ENCODE data around the gene KLF3.
A peak's percentile ranks its signal among the peaks of the same experiment; 100 is the strongest.

KLF3 gene

GRCh38 chr4:38704622-38705154, 40.7 kb downstream of the KLF3 start:
- DNase-seq: no peak

- no peak for DNase-seq
These were observed 42.3 kb downstream of the KLF3 start for GRCh38 chr4:38706301-38706700.

DNA sequence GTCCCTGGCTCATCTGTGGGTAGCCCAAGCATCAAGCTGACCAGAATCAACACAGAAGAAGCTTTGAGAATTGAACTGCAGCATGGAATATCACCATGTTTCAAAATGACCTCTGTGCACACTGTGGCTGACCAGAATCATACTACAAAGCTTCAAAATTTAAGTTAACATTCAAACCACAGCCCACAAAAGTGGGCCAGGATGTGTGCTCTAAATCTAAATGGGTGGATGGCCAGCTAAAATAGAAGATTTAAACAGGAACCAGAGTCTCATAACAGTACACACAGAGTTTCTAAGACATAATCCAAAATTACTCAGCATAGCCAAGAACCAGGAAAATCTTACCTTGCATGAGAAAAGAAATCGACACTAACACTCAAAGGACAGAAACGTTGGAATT, 46.1 kb downstream of the KLF3 start:
- no peak for DNase-seq

DNA sequence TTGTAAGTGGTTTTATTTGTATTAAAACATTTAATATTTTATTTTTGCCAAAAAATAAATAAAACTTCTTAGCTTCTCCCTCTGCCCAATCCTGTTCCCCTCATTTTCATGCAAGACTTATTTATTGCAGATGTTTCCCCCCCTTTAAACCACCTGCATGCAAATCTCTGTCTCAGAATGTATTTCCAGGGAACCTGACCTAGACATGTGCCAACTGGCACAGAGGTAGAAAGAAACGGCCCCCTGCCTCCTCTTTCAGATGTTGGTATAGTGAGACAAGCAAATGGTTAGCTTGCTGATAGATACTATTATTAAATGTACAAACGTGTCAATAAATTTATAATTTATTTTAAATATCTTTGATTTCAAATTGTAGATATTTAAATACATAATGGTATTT, 47.1 kb downstream of the KLF3 start:
- DNase-seq: no peak

GRCh38 chr4:38715050-38715449, 51.1 kb downstream of the KLF3 start:
- no peak for DNase-seq

GRCh38 chr4:38716256-38716655, 52.3 kb downstream of the KLF3 start:
- DNase-seq: no peak

GRCh38 chr4:38717604-38718003, 53.6 kb downstream of the KLF3 start:
- DNase-seq: no peak

DNA sequence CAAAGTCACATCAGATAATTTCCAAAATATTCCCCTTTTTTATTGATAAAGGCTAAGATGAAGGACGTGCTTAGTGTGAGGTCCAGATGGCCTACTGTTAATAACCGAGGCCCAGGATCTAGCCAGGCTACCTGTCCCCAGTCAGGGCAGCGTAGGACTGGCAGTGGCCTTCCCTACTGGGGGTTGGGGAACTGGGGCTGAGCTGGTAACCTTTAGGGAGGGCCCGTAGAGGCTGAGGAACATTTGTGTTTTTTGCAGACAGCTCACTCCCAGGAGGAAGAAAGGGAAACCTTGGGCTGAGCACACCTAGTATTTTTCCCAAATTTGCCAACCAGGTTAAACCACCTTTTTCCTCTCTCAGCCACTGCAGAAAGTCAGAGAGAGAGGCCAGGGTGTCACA, 59.1 kb downstream of the KLF3 start:
- no peak for DNase-seq

GRCh38 chr4:38723726-38724474, 59.9 kb downstream of the KLF3 start:
- DNase-seq: no peak

DNA sequence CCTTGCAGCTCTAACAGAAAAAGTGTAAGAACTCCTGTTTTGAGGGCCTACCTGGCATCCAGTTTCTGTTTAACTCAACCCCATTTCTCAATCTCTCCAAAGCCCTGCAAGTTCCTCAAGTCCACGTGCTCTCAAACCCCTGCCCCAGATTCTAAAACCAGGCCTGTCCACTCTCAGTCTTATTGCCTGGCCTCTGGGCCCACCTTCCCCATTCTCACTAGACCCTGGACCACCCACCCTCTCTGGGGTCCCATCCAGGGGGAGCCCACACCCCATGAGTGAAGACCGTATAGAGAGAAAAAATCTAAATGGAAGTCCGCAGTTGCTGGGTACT, 60.4 kb downstream of the KLF3 start:
- no peak for DNase-seq

- peak; percentile 55 for DNase-seq
These were observed 64.7 kb downstream of the KLF3 start for GRCh38 chr4:38728631-38729141.

DNA sequence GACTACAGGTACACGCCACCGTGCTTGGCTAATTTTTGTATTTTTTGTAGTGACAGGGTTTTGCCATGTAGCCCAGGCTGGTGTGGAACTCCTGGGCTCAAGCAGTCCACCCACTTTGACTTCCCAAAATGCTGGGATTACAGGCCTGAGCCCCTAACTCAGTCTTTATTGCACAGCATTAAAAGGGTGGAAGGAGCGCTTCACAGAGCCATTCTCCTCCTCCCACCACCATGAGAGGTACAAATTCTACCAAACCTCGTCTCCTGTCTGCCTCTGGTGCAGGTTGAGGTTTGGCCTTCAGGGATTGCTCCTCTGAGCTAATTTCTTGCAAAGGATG, 66.5 kb downstream of the KLF3 start:
- no peak for DNase-seq

- DNase-seq: peak; percentile 52
These were observed 67.0 kb downstream of the KLF3 start for GRCh38 chr4:38730830-38731646.

- DNase-seq: no peak
These were observed 69.7 kb downstream of the KLF3 start for GRCh38 chr4:38733663-38734062.

DNA sequence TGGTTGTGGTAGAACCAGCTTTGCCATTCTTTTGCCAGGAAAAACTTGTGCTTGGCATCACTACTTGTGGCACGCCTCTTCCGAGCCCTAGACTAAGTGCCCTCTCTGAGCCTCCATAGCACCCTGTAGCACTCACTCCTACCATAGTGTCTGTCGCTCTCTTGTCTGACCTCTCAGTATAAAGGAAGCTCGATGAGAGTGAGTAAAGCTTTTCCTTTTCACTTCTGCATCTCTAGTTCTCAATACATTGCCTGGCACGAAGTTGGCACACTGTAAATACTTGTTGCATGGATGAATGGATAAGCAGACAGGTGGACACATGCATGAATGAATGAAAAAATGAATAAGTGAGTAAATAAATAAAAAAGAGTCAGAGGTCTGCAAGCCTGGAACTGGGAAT, 70.4 kb downstream of the KLF3 start:
- DNase-seq: no peak

DNA sequence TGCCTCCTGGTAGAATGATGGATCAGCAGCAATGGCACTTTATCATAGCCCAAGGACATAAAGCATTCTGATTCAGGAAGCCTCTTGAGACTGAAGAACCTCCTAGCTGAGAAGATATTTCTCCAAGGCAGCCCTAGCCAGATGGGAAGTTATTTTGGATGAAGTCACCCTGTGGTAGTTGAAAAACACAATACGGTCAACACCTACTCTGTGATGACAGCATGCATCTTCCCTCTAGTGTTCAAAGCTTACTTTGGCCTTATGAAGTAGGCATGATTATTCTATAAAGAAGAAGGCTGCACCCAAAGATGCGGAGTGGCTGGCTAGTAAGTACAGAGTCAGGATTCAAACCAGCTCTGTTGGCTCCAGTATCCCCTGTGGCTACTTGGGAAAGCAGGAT, 70.9 kb downstream of the KLF3 start:
- DNase-seq: no peak

- no peak for DNase-seq
These were observed 71.9 kb downstream of the KLF3 start for GRCh38 chr4:38735870-38736269.

GRCh38 chr4:38738940-38739803, 75.2 kb downstream of the KLF3 start:
- no peak for DNase-seq

GRCh38 chr4:38740303-38740702, 76.3 kb downstream of the KLF3 start:
- DNase-seq: no peak

DNA sequence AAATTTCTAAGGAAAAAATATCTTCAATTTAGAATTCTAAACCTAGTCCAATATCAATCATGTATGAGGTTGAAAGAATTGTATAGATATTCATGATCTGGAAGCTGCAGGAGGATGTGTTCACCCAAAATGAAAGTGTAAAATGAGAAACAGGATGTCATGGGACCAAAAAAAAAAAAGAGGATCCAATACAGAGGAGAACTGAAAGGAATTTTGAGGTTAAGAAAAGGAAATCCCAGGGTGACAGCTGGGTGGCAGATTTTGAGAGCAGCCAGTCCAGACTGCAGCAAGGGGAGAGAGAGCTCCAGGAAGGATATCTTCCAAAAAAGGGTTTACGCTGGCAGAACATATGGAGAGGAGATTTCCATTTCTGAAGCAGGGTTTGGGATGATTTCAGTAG, 79.9 kb downstream of the KLF3 start:
- no peak for DNase-seq

- no peak for DNase-seq
These were observed 81.9 kb downstream of the KLF3 start for GRCh38 chr4:38745881-38746280.

- DNase-seq: no peak
These were observed 83.6 kb downstream of the KLF3 start for GRCh38 chr4:38747629-38748028.

GRCh38 chr4:38749336-38749735, 85.3 kb downstream of the KLF3 start:
- DNase-seq: no peak
